GM18502 (cell line): ENCODE results near the gene CFAP410.

ENCODE experiments used
- ATAC-seq: cut with Tn5 transposase; IDR thresholded peaks from one replicate; pipeline ENCODE4 v1.9.1; 2021; ENCODE audit warnings: mild to moderate bottlenecking; ENCODE audit not compliant: unreplicated experiment, poor library complexity

CFAP410 gene

GRCh38 chr21:44338971-44339910 lies at the start of gene CFAP410:
Gene CFAP410, minus strand, starts transcription at chr21:44339390. Its CDS starts 196 bp downstream, at chr21:44339194.
- ATAC-seq, result peak; percentile 92

- ATAC-seq, result no peak
These were observed 45.8 kb upstream of the CFAP410 start for GRCh38 chr21:44384968-44385367.

- ATAC-seq, result no peak
These were observed 44.0 kb upstream of the CFAP410 start for GRCh38 chr21:44383216-44383615.

- ATAC-seq, result no peak
These were observed 43.3 kb upstream of the CFAP410 start for GRCh38 chr21:44382536-44382935.

- ATAC-seq, result no peak
These were observed 42.7 kb upstream of the CFAP410 start for GRCh38 chr21:44381874-44382273.

- no peak for ATAC-seq
These were observed 41.7 kb upstream of the CFAP410 start for GRCh38 chr21:44380876-44381275.

GRCh38 chr21:44379991-44380865 lies 41.0 kb upstream of the CFAP410 start:
- ATAC-seq, result no peak

GRCh38 chr21:44379515-44379848 lies 40.3 kb upstream of the CFAP410 start:
- ATAC-seq, result no peak

- ATAC-seq, result no peak
These were observed 39.7 kb upstream of the CFAP410 start for GRCh38 chr21:44378646-44379514.

GRCh38 chr21:44377922-44378645 lies 38.9 kb upstream of the CFAP410 start:
- no peak for ATAC-seq

- no peak for ATAC-seq
These were observed 38.2 kb upstream of the CFAP410 start for GRCh38 chr21:44377201-44377921.

GRCh38 chr21:44376606-44377005 lies 37.4 kb upstream of the CFAP410 start:
- no peak for ATAC-seq

GRCh38 chr21:44375761-44376241 lies 36.6 kb upstream of the CFAP410 start:
- ATAC-seq, result no peak

- ATAC-seq, result no peak
These were observed 36.1 kb upstream of the CFAP410 start for GRCh38 chr21:44375281-44375651.

- ATAC-seq, result no peak
These were observed 35.6 kb upstream of the CFAP410 start for GRCh38 chr21:44374601-44375280.

GRCh38 chr21:44372616-44373015 lies 33.4 kb upstream of the CFAP410 start:
- no peak for ATAC-seq

- ATAC-seq, result no peak
These were observed 32.4 kb upstream of the CFAP410 start for GRCh38 chr21:44371596-44371995.

GRCh38 chr21:44370786-44371410 lies 31.7 kb upstream of the CFAP410 start:
- ATAC-seq, result no peak
